Measurements from ENCODE around the gene KITLG. TPM values are rescaled to one million over a fixed set of nuclear protein-coding genes. Genes with fewer than 3 reads are reported as not detected.
"Not testable (repeated sequence)": the region's sequence is repeated elsewhere in the genome, so short reads cannot be mapped to it uniquely, and the experiment has no call there.

Gene KITLG
- 17.2 TPM for polyA plus RNA-seq
- long read RNA-seq, donor 1, full-length matches to known transcripts, result 10 of 10 reads
- long read RNA-seq, donor 1, partial matches to known transcripts, result 0 of 10 reads
- long read RNA-seq, donor 1, other reads (novel, unspliced or antisense), result 0 of 10 reads
- long read RNA-seq, donor 2, full-length matches to known transcripts, result 2 of 2 reads
- long read RNA-seq, donor 2, partial matches to known transcripts, result 0 of 2 reads
- long read RNA-seq, donor 2, other reads (novel, unspliced or antisense), result 0 of 2 reads
- long read RNA-seq, donor 3, result 0 reads
- long read RNA-seq, donor 4, result 0 reads
- long read RNA-seq, donor 5, full-length matches to known transcripts, result 1 of 1 reads
- long read RNA-seq, donor 5, partial matches to known transcripts, result 0 of 1 reads
- long read RNA-seq, donor 5, other reads (novel, unspliced or antisense), result 0 of 1 reads
- long read RNA-seq, donor 6, full-length matches to known transcripts, result 8 of 8 reads
- long read RNA-seq, donor 6, partial matches to known transcripts, result 0 of 8 reads
- long read RNA-seq, donor 6, other reads (novel, unspliced or antisense), result 0 of 8 reads
- long read RNA-seq, donor 7, full-length matches to known transcripts, result 2 of 2 reads
- long read RNA-seq, donor 7, partial matches to known transcripts, result 0 of 2 reads
- long read RNA-seq, donor 7, other reads (novel, unspliced or antisense), result 0 of 2 reads
- long read RNA-seq, donor 8, full-length matches to known transcripts, result 6 of 6 reads
- long read RNA-seq, donor 8, partial matches to known transcripts, result 0 of 6 reads
- long read RNA-seq, donor 8, other reads (novel, unspliced or antisense), result 0 of 6 reads
- long read RNA-seq, donor 9, full-length matches to known transcripts, result 5 of 5 reads
- long read RNA-seq, donor 9, partial matches to known transcripts, result 0 of 5 reads
- long read RNA-seq, donor 9, other reads (novel, unspliced or antisense), result 0 of 5 reads
- long read RNA-seq, donor 10, full-length matches to known transcripts, result 7 of 7 reads
- long read RNA-seq, donor 10, partial matches to known transcripts, result 0 of 7 reads
- long read RNA-seq, donor 10, other reads (novel, unspliced or antisense), result 0 of 7 reads
- long read RNA-seq, donor 11, full-length matches to known transcripts, result 8 of 8 reads
- long read RNA-seq, donor 11, partial matches to known transcripts, result 0 of 8 reads
- long read RNA-seq, donor 11, other reads (novel, unspliced or antisense), result 0 of 8 reads

- DNase-seq, result peak; percentile 80 to 91
- 0% methylated on average over 2 of the region's 73 CpGs for WGBS (ENCODE audit: insufficient coverage, low lambda C conversion rate)
- Histone ChIP-seq H3K9me3 (ENCODE audit: control insufficient read depth, low read depth, low read length) (no peaks in the 10 kb centered on the region), H3K27me3 (ENCODE audit: control insufficient read depth, insufficient read depth, low read length) (no peaks in the 10 kb centered on the region), H3K4me3 (ENCODE audit: low read length) (peak within 1 kb of the TSS; percentile 87), H3K36me3 (ENCODE audit: control insufficient read depth, insufficient read depth, low read length) (no peaks in the 10 kb centered on the region), H3K4me1 (ENCODE audit: control insufficient read depth, insufficient read depth, low read length) (no peaks in the 10 kb centered on the region), H3K27ac (ENCODE audit: low read length) (peak within 1 kb of the TSS; percentile 58)
Observed at GRCh38 chr12:88580051-88580871, at the start of gene KITLG. TSS of gene KITLG (minus strand) at chr12:88580471. CDS start at chr12:88580278, 193 bp downstream.

DNA sequence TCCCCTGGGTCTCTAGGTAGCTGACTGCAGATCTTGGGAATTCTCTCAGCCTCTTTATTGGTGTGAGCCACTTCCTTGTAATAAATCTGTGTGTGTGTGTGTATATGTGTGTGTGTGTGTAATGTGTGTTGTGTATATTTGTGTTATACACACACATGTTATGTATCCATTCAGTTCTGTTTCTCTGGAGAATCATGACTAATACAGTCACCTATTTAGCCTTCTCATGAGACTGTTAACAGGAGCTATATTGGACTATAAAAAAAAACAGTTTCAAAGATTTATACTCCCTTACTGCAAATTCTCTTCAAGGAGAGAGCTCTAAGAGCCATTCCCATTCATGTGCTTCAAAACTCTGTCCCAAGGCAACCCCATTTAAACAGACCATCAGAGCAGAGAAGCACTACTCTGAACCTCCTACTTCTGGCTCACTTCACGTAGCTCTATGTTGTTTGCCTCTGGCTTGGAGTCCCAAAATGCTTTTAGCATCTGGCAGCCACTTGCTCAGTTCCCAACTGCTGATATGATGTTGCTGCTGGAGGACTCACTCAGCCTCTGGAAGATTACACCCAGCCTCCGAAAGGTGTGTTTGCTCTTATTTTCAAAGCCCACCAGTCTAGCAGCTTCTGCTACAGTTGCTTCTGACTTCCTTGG lies 48.7 kb upstream of the KITLG start:
- Histone ChIP-seq H3K27me3 (ENCODE audit: control insufficient read depth, insufficient read depth, low read length) (no peaks in the 10 kb centered on the region), H3K9me3 (ENCODE audit: control insufficient read depth, low read depth, low read length) (peaks cover 2% of the 10 kb centered on the region), H3K27ac (ENCODE audit: low read length) (no peak overlapping the region), H3K36me3 (ENCODE audit: control insufficient read depth, insufficient read depth, low read length) (no peaks in the 10 kb centered on the region), H3K4me3 (ENCODE audit: low read length) (no peak overlapping the region), H3K4me1 (ENCODE audit: control insufficient read depth, insufficient read depth, low read length) (no peaks in the 10 kb centered on the region)
- no CpG with 5 or more reads among the region's 2 CpGs for WGBS (ENCODE audit: insufficient coverage, low lambda C conversion rate)
- no peak for DNase-seq

- not testable (repeated sequence) for H3K9me3 ChIP-seq (ENCODE audit: control insufficient read depth, low read depth, low read length); H3K27ac ChIP-seq (ENCODE audit: low read length); H3K27me3 ChIP-seq (ENCODE audit: control insufficient read depth, insufficient read depth, low read length); H3K4me1 ChIP-seq (ENCODE audit: control insufficient read depth, insufficient read depth, low read length); H3K4me3 ChIP-seq (ENCODE audit: low read length); H3K36me3 ChIP-seq (ENCODE audit: control insufficient read depth, insufficient read depth, low read length); DNase-seq
- 71% methylated on average over 1 of the region's 1 CpG for WGBS (ENCODE audit: insufficient coverage, low lambda C conversion rate)
Observed at GRCh38 chr12:88628035-88628434, 47.8 kb upstream of the KITLG start.

- Histone ChIP-seq H3K9me3 (ENCODE audit: control insufficient read depth, low read depth, low read length) (peaks cover 2% of the 10 kb centered on the region), H3K27me3 (ENCODE audit: control insufficient read depth, insufficient read depth, low read length) (no peaks in the 10 kb centered on the region), H3K4me3 (ENCODE audit: low read length) (no peak overlapping the region), H3K4me1 (ENCODE audit: control insufficient read depth, insufficient read depth, low read length) (no peaks in the 10 kb centered on the region), H3K27ac (ENCODE audit: low read length) (no peak overlapping the region), H3K36me3 (ENCODE audit: control insufficient read depth, insufficient read depth, low read length) (no peaks in the 10 kb centered on the region)
- no CpG with 5 or more reads among the region's 1 CpG for WGBS (ENCODE audit: insufficient coverage, low lambda C conversion rate)
- DNase-seq, result no peak
Observed at GRCh38 chr12:88627501-88627900, 47.2 kb upstream of the KITLG start.

DNA sequence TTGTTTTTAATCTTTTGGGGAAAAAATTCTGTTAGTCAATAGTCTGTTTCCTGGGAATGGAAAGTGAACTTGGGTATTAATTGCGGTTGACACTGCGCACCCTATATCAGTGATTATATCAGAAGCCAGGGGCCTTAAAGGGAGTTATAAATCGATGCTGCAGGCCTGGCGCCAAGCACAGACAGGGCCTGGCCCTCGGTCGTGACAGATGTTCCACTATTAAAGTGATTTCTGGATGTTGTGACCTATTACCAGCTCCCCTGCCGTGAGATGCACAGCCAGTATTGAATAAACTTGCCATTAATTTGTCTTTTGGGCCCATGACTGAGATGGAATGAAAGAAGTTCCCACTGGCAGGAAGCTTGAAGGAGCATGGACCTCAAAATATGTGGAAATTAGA lies 45.1 kb upstream of the KITLG start:
- Histone ChIP-seq H3K9me3 (ENCODE audit: control insufficient read depth, low read depth, low read length) (peaks cover 2% of the 10 kb centered on the region), H3K4me1 (ENCODE audit: control insufficient read depth, insufficient read depth, low read length) (no peaks in the 10 kb centered on the region), H3K27ac (ENCODE audit: low read length) (no peak overlapping the region), H3K27me3 (ENCODE audit: control insufficient read depth, insufficient read depth, low read length) (no peaks in the 10 kb centered on the region), H3K36me3 (ENCODE audit: control insufficient read depth, insufficient read depth, low read length) (no peaks in the 10 kb centered on the region), H3K4me3 (ENCODE audit: low read length) (no peak overlapping the region)
- no peak for DNase-seq
- WGBS (ENCODE audit: insufficient coverage, low lambda C conversion rate), result no CpG with 5 or more reads among the region's 7 CpGs

- Histone ChIP-seq H3K4me1 (ENCODE audit: control insufficient read depth, insufficient read depth, low read length) (no peaks in the 10 kb centered on the region), H3K4me3 (ENCODE audit: low read length) (no peak overlapping the region), H3K36me3 (ENCODE audit: control insufficient read depth, insufficient read depth, low read length) (no peaks in the 10 kb centered on the region), H3K27me3 (ENCODE audit: control insufficient read depth, insufficient read depth, low read length) (no peaks in the 10 kb centered on the region), H3K9me3 (ENCODE audit: control insufficient read depth, low read depth, low read length) (peaks cover 2% of the 10 kb centered on the region), H3K27ac (ENCODE audit: low read length) (no peak overlapping the region)
- 80% methylated on average over 2 of the region's 3 CpGs for WGBS (ENCODE audit: insufficient coverage, low lambda C conversion rate)
- DNase-seq, result no peak
Observed at GRCh38 chr12:88624911-88625310, 44.6 kb upstream of the KITLG start.

DNA sequence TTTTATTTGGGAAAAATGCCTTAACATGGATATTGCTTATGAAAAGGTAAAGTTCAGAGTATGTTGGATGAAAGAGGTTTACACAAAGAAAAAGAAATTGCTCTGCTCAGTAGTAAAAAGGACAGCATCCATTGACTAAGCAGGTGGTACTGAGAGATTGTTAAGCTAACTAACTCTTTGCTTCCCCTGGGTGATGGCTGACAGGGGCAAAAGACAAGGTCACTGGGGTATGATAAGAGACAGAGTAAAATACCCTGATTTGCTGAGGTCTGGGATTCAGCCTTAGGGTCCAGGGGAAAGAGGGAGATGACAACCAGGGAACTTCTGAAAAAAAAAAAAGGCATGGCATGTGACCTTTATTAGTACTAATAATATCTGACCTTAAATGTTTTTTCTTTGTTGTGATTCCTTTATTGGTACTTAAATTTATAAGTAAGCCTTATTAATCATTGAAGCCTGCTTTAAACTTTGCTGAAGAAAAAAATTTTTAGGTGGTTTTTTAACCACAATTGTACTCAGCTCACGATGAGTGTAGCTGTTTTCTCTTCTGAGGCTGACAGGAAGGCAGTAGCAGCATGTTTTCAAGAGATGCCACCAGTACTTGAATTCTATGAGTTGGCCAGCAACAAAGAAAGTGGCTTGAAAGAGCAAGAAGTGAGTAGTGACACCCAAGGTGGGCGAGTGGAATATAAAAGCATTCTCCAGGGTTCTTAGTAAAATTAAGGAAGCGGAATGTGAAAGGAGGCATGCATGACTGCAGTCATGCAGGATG lies 43.7 kb upstream of the KITLG start:
- no peaks in the 10 kb centered on the region for H3K27me3 ChIP-seq (ENCODE audit: control insufficient read depth, insufficient read depth, low read length)
- no peak overlapping the region for H3K27ac ChIP-seq (ENCODE audit: low read length)
- no peaks in the 10 kb centered on the region for H3K4me1 ChIP-seq (ENCODE audit: control insufficient read depth, insufficient read depth, low read length)
- no peak for DNase-seq
- no peaks in the 10 kb centered on the region for H3K36me3 ChIP-seq (ENCODE audit: control insufficient read depth, insufficient read depth, low read length)
- peaks cover 2% of the 10 kb centered on the region for H3K9me3 ChIP-seq (ENCODE audit: control insufficient read depth, low read depth, low read length)
- 94% methylated on average over 2 of the region's 3 CpGs for WGBS (ENCODE audit: insufficient coverage, low lambda C conversion rate)
- no peak overlapping the region for H3K4me3 ChIP-seq (ENCODE audit: low read length)

GRCh38 chr12:88617352-88617751 lies 37.1 kb upstream of the KITLG start:
- H3K9me3 ChIP-seq (ENCODE audit: control insufficient read depth, low read depth, low read length), result no peaks in the 10 kb centered on the region
- WGBS (ENCODE audit: insufficient coverage, low lambda C conversion rate), result no CpG with 5 or more reads among the region's 1 CpG

DNA sequence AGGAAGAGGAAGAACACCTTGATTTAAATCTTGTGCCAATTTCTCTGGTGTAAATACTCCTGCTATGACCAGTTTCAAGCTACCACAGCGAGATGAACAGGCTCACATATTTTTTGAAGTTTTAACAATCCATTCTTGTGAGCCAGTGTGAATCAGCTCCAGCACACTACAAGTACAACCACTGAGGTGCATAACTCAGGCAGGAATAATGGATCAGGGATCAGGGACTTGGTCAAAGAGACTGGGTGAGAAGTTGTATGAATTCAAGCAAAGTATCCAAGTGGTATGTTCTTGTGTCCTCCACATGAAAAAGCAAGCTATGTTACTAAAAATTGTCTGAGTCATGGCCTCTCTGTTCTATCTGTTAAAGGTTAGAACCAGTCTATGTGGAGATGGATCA lies 35.2 kb upstream of the KITLG start:
- no peaks in the 10 kb centered on the region for H3K9me3 ChIP-seq (ENCODE audit: control insufficient read depth, low read depth, low read length)
- H3K36me3 ChIP-seq (ENCODE audit: control insufficient read depth, insufficient read depth, low read length), result no peaks in the 10 kb centered on the region
- no peaks in the 10 kb centered on the region for H3K4me1 ChIP-seq (ENCODE audit: control insufficient read depth, insufficient read depth, low read length)
- WGBS (ENCODE audit: insufficient coverage, low lambda C conversion rate), result no CpG with 5 or more reads among the region's 1 CpG
- H3K27me3 ChIP-seq (ENCODE audit: control insufficient read depth, insufficient read depth, low read length), result no peaks in the 10 kb centered on the region
- H3K27ac ChIP-seq (ENCODE audit: low read length), result no peak overlapping the region
- DNase-seq, result no peak
- no peak overlapping the region for H3K4me3 ChIP-seq (ENCODE audit: low read length)

More at GRCh38 chr12:88617352-88617751, 37.1 kb upstream of the KITLG start:
- H3K27me3 ChIP-seq (ENCODE audit: control insufficient read depth, insufficient read depth, low read length), result no peaks in the 10 kb centered on the region
- no peak overlapping the region for H3K4me3 ChIP-seq (ENCODE audit: low read length)
- no peaks in the 10 kb centered on the region for H3K36me3 ChIP-seq (ENCODE audit: control insufficient read depth, insufficient read depth, low read length)
- H3K27ac ChIP-seq (ENCODE audit: low read length), result no peak overlapping the region
- DNase-seq, result peak in 1 of 2 donors; percentile 24
- no peaks in the 10 kb centered on the region for H3K4me1 ChIP-seq (ENCODE audit: control insufficient read depth, insufficient read depth, low read length)
